Esophagus muscularis mucosa (tissue), 4 donors: ENCODE data around the gene COL10A1. TPM values are rescaled to one million over a fixed set of nuclear protein-coding genes. Genes with fewer than 3 reads are reported as not detected.
"Not testable (repeated sequence)": the region's sequence is repeated elsewhere in the genome, so short reads cannot be mapped to it uniquely, and the experiment has no call there.

Source experiments
- DNase-seq: peaks from one replicate; pipeline ENCODE4 v3.0.0-alpha.2; 2017; ENCODE audit errors: extremely low spot score
- H3K27ac ChIP-seq, 4 donors: fragments of 200-600 bp; sonication (generic); replicated peaks in 1 of 4; 1 replicate in 3 of 4; 2 replicates in 1 of 4; pipeline ENCODE4 v1.5.1; 2016 to 2019; ENCODE audit warnings: mild to moderate bottlenecking in 1 of 4
- H3K27me3 ChIP-seq, 4 donors: fragments of 200-600 bp; sonication (generic); one replicate each; pipeline versions ENCODE4 v1.5.1 to v1.6.0; 2016 to 2019
- H3K36me3 ChIP-seq, 4 donors: fragments of 200-600 bp; sonication (generic); one replicate each; pipeline ENCODE4 v1.5.1; 2016 to 2019
- H3K4me1 ChIP-seq, 4 donors: fragments of 200-600 bp; sonication (generic); one replicate each; pipeline ENCODE4 v1.5.1; 2016 to 2019
- H3K4me3 ChIP-seq, 4 donors: fragments of 200-600 bp; sonication (generic); 1 replicate in 2 of 4; 2 replicates in 2 of 4; pipeline ENCODE4 v1.5.1; 2016 to 2019; ENCODE audit warnings: mild to moderate bottlenecking in 4 of 4, moderate library complexity in 1 of 4
- H3K9me3 ChIP-seq, 4 donors: fragments of 200-600 bp; sonication (generic); 1 replicate in 3 of 4; 2 replicates in 1 of 4; pipeline ENCODE4 v1.5.1; 2016 to 2019
- CTCF ChIP-seq, 3 experiments: fragments of 200-600 bp in 2 of 3; fragments of 450-650 bp in 1 of 3; sonication (generic) in 2 of 3; IDR thresholded peaks; one replicate each; pipeline ENCODE4 v1.5.1; 2017 to 2019; ENCODE audit warnings: antibody characterized with exemption in 3 of 3, mild to moderate bottlenecking in 2 of 3, moderate library complexity in 1 of 3
- EP300 ChIP-seq: sonication (generic); formaldehyde crosslinking; IDR thresholded peaks from one replicate; pipeline ENCODE4 v1.6.1; 2017; ENCODE audit warnings: antibody characterized with exemption
- POLR2A ChIP-seq: fragments of 450-650 bp; IDR thresholded peaks from one replicate; pipeline ENCODE4 v1.6.1; 2017; ENCODE audit warnings: antibody characterized with exemption, moderate library complexity, mild to moderate bottlenecking, low read depth
- POLR2AphosphoS5 ChIP-seq, 2 donors: sonication (generic); formaldehyde crosslinking; IDR thresholded peaks; one replicate each; pipeline ENCODE4 v1.6.1; 2017; ENCODE audit warnings: antibody characterized with exemption in 2 of 2
- WGBS: methylation state at CpG from one replicate; pipeline ENCODE4 v1.1.5; 2018; 5-methylcytosine and 5-hydroxymethylcytosine counted together
- intact Hi-C: fragments of 100-400 bp; cut with DNase I; formaldehyde crosslinking; loops from one replicate; pipeline ENCODE4 v1.15.1; 2023
- total RNA-seq, 4 donors: library from RNA; depleted of rRNA; stranded (reverse); fragments of >200 nt; gene quantifications; one replicate each; pipeline versions ENCODE4 v1.1.0 to v1.2.1, GENCODE V29; 2016

The COL10A1 gene
- total RNA-seq, 4 donors from 2014 or later = not detected

GRCh38 chr6:116101302-116101718, 24.6 kb downstream of the COL10A1 start:
- no peak for DNase-seq
- peak overlapping the region; percentile 91 to 99 (median 96) for H3K27ac ChIP-seq
- intact Hi-C loops = no loop called here

GRCh38 chr6:116100419-116101301, 25.3 kb downstream of the COL10A1 start, which contains the start of gene NT5DC1:
TSS of gene NT5DC1 (plus strand) at chr6:116100853. CDS start at chr6:116100931, 78 bp downstream.
- H3K27me3 ChIP-seq = peaks cover 0 to 3% (median 0%) of the 10 kb centered on the region in 4 donors
- intact Hi-C loops = no loop called here
- H3K9me3 ChIP-seq = peaks cover 0 to 10% (median 7%) of the 10 kb centered on the region in 4 donors
- peak within 1 kb of the TSS; percentile 66 to 91 (median 84) for H3K4me3 ChIP-seq
- H3K36me3 ChIP-seq = no peaks in the 10 kb centered on the region
- H3K4me1 ChIP-seq = peaks cover 27 to 54% (median 32%) of the 10 kb centered on the region in 4 donors
- no peak for TF ChIP-seq EP300
- TF ChIP-seq CTCF (IDR thresholded peaks at IDR 0.05) = peak in 2 of 3 experiments; percentile 25 to 44
- peak; percentile 60 to 81 for TF ChIP-seq POLR2AphosphoS5 (IDR thresholded peaks at IDR 0.05)
- 1% methylated on average over 7 of the region's 87 CpGs for WGBS
- peak within 1 kb of the TSS; percentile 91 to 99 (median 96) for H3K27ac ChIP-seq
- peak; percentile 94 for DNase-seq

More at GRCh38 chr6:116101302-116101718, 24.6 kb downstream of the COL10A1 start:
- TF ChIP-seq CTCF (IDR thresholded peaks at IDR 0.05) (no peak), POLR2AphosphoS5 (IDR thresholded peaks at IDR 0.05) (no peak)
- Histone ChIP-seq H3K9me3 (peaks cover 0 to 3% (median under 1%) of the 10 kb centered on the region in 4 donors), H3K36me3 (no peaks in the 10 kb centered on the region), H3K4me3 (peak overlapping the region; percentile 66 to 91 (median 84)), H3K27me3 (peaks cover 0 to 3% (median 0%) of the 10 kb centered on the region in 4 donors), H3K4me1 (peaks cover 27 to 54% (median 35%) of the 10 kb centered on the region in 4 donors)
- WGBS = 1% methylated on average over 12 of the region's 12 CpGs

GRCh38 chr6:116099036-116099435, 26.9 kb downstream of the COL10A1 start:
- Histone ChIP-seq H3K36me3 (no peaks in the 10 kb centered on the region), H3K4me1 (peaks cover 22 to 42% (median 27%) of the 10 kb centered on the region in 4 donors), H3K27ac (no peak overlapping the region), H3K9me3 (peaks cover 0 to 11% (median 8%) of the 10 kb centered on the region in 4 donors), H3K27me3 (peaks cover 0 to 3% (median 0%) of the 10 kb centered on the region in 4 donors), H3K4me3 (no peak overlapping the region)
- DNase-seq = no peak
- 60% methylated on average over 1 of the region's 1 CpG for WGBS
- TF ChIP-seq POLR2A = no peak
- no peak for TF ChIP-seq EP300
- no peak for TF ChIP-seq POLR2AphosphoS5 (IDR thresholded peaks at IDR 0.05)
- no peak for TF ChIP-seq CTCF (IDR thresholded peaks at IDR 0.05)
- intact Hi-C loops = loop anchor here (2.0 kb wide), 1 partner anchor 86 kb away; no protein-coding TSS in a partner anchor

GRCh38 chr6:116096979-116097816, 28.7 kb downstream of the COL10A1 start:
- TF ChIP-seq POLR2AphosphoS5 (IDR thresholded peaks at IDR 0.05) = no peak
- no peak for TF ChIP-seq EP300
- peak in 2 of 3 experiments; percentile 44 to 60 for TF ChIP-seq CTCF (IDR thresholded peaks at IDR 0.05)
- DNase-seq = no peak
- 31% methylated on average over 2 of the region's 2 CpGs for WGBS

GRCh38 chr6:116096048-116096759, 29.7 kb downstream of the COL10A1 start:
- H3K4me3 ChIP-seq, intact Hi-C loops, DNase-seq, H3K27ac ChIP-seq, H3K27me3 ChIP-seq, H3K36me3 ChIP-seq: not testable (repeated sequence)
- 95% methylated on average over 9 of the region's 9 CpGs for WGBS
- H3K4me1 ChIP-seq = peaks cover 0 to 14% (median 3%) of the 10 kb centered on the region in 4 donors
- H3K9me3 ChIP-seq = peaks cover 0 to 11% (median 8%) of the 10 kb centered on the region in 4 donors

More at GRCh38 chr6:116096979-116097816, 28.7 kb downstream of the COL10A1 start:
- Histone ChIP-seq H3K27ac (no peak overlapping the region), H3K4me3 (no peak overlapping the region), H3K27me3 (peaks cover 0 to 3% (median 0%) of the 10 kb centered on the region in 4 donors), H3K9me3 (peaks cover 0 to 11% (median 8%) of the 10 kb centered on the region in 4 donors), H3K4me1 (peaks cover 7 to 24% (median 12%) of the 10 kb centered on the region in 4 donors), H3K36me3 (no peaks in the 10 kb centered on the region)
- intact Hi-C loops = no loop called here
